ENCODE results near the gene LLCFC1.

DNA sequence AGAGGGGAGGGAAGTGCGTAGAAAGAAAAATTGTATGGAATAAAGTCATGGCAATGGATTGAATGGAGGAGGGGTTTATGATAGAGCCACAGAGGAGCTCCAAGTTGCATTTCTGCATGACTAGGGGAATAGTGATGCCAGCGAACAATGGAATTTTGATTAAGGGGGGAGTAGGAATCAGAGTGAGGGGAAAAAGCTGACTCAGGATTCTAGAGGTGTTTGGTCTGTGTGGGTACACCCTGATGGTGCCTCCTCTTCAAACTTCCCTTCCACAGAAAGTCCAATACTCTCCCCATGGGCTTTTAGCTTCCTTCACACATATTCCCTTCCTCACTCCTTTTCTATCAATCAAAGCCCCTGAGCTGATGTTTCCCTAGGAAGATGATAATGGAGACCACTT lies 24.7 kb downstream of the LLCFC1 start:
- TF ChIP-seq SIRT6 (IDR thresholded peaks at IDR 0.05; ENCODE audit: low read length) (no peak), EP300 (IDR thresholded peaks at IDR 0.05; ENCODE audit: borderline replicate concordance in 1 of 2, low read depth in 2 of 2, low read length in 2 of 2) (no peak), JUN (IDR thresholded peaks at IDR 0.05; ENCODE audit: low read depth, low read length) (no peak), SP2 (IDR thresholded peaks at IDR 0.05; ENCODE audit: low read length) (no peak), RXRA (IDR thresholded peaks at IDR 0.05; ENCODE audit: insufficient read depth, low read depth, low read length) (no peak), KDM1A (IDR thresholded peaks at IDR 0.05; ENCODE audit: borderline replicate concordance, low read length) (no peak), POLR2A (IDR thresholded peaks at IDR 0.05; ENCODE audit: control extremely low read depth in 1 of 2, low read depth in 2 of 2, low read length in 2 of 2) (no peak), CREB1 (IDR thresholded peaks at IDR 0.05) (no peak)
- TF ChIP-seq, protein P1, sequence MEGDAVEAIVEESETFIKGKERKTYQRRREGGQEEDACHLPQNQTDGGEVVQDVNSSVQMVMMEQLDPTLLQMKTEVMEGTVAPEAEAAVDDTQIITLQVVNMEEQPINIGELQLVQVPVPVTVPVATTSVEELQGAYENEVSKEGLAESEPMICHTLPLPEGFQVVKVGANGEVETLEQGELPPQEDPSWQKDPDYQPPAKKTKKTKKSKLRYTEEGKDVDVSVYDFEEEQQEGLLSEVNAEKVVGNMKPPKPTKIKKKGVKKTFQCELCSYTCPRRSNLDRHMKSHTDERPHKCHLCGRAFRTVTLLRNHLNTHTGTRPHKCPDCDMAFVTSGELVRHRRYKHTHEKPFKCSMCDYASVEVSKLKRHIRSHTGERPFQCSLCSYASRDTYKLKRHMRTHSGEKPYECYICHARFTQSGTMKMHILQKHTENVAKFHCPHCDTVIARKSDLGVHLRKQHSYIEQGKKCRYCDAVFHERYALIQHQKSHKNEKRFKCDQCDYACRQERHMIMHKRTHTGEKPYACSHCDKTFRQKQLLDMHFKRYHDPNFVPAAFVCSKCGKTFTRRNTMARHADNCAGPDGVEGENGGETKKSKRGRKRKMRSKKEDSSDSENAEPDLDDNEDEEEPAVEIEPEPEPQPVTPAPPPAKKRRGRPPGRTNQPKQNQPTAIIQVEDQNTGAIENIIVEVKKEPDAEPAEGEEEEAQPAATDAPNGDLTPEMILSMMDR (IDR thresholded peaks at IDR 0.05; ENCODE audit: control extremely low read depth in 1 of 3, insufficient read depth in 1 of 3, low read depth in 1 of 3, low read length in 3 of 3) = no peak
- TF ChIP-seq, protein P2, sequence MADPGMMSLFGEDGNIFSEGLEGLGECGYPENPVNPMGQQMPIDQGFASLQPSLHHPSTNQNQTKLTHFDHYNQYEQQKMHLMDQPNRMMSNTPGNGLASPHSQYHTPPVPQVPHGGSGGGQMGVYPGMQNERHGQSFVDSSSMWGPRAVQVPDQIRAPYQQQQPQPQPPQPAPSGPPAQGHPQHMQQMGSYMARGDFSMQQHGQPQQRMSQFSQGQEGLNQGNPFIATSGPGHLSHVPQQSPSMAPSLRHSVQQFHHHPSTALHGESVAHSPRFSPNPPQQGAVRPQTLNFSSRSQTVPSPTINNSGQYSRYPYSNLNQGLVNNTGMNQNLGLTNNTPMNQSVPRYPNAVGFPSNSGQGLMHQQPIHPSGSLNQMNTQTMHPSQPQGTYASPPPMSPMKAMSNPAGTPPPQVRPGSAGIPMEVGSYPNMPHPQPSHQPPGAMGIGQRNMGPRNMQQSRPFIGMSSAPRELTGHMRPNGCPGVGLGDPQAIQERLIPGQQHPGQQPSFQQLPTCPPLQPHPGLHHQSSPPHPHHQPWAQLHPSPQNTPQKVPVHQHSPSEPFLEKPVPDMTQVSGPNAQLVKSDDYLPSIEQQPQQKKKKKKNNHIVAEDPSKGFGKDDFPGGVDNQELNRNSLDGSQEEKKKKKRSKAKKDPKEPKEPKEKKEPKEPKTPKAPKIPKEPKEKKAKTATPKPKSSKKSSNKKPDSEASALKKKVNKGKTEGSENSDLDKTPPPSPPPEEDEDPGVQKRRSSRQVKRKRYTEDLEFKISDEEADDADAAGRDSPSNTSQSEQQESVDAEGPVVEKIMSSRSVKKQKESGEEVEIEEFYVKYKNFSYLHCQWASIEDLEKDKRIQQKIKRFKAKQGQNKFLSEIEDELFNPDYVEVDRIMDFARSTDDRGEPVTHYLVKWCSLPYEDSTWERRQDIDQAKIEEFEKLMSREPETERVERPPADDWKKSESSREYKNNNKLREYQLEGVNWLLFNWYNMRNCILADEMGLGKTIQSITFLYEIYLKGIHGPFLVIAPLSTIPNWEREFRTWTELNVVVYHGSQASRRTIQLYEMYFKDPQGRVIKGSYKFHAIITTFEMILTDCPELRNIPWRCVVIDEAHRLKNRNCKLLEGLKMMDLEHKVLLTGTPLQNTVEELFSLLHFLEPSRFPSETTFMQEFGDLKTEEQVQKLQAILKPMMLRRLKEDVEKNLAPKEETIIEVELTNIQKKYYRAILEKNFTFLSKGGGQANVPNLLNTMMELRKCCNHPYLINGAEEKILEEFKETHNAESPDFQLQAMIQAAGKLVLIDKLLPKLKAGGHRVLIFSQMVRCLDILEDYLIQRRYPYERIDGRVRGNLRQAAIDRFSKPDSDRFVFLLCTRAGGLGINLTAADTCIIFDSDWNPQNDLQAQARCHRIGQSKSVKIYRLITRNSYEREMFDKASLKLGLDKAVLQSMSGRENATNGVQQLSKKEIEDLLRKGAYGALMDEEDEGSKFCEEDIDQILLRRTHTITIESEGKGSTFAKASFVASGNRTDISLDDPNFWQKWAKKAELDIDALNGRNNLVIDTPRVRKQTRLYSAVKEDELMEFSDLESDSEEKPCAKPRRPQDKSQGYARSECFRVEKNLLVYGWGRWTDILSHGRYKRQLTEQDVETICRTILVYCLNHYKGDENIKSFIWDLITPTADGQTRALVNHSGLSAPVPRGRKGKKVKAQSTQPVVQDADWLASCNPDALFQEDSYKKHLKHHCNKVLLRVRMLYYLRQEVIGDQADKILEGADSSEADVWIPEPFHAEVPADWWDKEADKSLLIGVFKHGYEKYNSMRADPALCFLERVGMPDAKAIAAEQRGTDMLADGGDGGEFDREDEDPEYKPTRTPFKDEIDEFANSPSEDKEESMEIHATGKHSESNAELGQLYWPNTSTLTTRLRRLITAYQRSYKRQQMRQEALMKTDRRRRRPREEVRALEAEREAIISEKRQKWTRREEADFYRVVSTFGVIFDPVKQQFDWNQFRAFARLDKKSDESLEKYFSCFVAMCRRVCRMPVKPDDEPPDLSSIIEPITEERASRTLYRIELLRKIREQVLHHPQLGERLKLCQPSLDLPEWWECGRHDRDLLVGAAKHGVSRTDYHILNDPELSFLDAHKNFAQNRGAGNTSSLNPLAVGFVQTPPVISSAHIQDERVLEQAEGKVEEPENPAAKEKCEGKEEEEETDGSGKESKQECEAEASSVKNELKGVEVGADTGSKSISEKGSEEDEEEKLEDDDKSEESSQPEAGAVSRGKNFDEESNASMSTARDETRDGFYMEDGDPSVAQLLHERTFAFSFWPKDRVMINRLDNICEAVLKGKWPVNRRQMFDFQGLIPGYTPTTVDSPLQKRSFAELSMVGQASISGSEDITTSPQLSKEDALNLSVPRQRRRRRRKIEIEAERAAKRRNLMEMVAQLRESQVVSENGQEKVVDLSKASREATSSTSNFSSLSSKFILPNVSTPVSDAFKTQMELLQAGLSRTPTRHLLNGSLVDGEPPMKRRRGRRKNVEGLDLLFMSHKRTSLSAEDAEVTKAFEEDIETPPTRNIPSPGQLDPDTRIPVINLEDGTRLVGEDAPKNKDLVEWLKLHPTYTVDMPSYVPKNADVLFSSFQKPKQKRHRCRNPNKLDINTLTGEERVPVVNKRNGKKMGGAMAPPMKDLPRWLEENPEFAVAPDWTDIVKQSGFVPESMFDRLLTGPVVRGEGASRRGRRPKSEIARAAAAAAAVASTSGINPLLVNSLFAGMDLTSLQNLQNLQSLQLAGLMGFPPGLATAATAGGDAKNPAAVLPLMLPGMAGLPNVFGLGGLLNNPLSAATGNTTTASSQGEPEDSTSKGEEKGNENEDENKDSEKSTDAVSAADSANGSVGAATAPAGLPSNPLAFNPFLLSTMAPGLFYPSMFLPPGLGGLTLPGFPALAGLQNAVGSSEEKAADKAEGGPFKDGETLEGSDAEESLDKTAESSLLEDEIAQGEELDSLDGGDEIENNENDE (IDR thresholded peaks at IDR 0.05; ENCODE audit: insufficient replicate concordance, low read length) = no peak
- TF ChIP-seq, protein P3, sequence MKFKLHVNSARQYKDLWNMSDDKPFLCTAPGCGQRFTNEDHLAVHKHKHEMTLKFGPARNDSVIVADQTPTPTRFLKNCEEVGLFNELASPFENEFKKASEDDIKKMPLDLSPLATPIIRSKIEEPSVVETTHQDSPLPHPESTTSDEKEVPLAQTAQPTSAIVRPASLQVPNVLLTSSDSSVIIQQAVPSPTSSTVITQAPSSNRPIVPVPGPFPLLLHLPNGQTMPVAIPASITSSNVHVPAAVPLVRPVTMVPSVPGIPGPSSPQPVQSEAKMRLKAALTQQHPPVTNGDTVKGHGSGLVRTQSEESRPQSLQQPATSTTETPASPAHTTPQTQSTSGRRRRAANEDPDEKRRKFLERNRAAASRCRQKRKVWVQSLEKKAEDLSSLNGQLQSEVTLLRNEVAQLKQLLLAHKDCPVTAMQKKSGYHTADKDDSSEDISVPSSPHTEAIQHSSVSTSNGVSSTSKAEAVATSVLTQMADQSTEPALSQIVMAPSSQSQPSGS (IDR thresholded peaks at IDR 0.05; ENCODE audit: low read length) = no peak
- TF ChIP-seq, protein P4, sequence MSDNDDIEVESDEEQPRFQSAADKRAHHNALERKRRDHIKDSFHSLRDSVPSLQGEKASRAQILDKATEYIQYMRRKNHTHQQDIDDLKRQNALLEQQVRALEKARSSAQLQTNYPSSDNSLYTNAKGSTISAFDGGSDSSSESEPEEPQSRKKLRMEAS (IDR thresholded peaks at IDR 0.05) = no peak
